Neural crest cell (in vitro differentiated cells): ENCODE results near the gene KCTD6. TPM values are rescaled to one million over a fixed set of nuclear protein-coding genes. Genes with fewer than 3 reads are reported as not detected.

Experiments
- DNase-seq: peaks from one replicate; pipeline ENCODE4 v3.0.0; 2021; ENCODE audit warnings: low read depth, mixed read lengths, low spot score
- H3K27ac Mint-ChIP-seq: one replicate; pipeline ENCODE4 v1.8.0; 2021; ENCODE audit warnings: mild to moderate bottlenecking, mixed read lengths; ENCODE audit not compliant: unreplicated experiment
- H3K27me3 Mint-ChIP-seq: 2 replicates; pipeline ENCODE4 v1.8.0; 2021; ENCODE audit warnings: low read depth, mild to moderate bottlenecking, mixed read lengths
- H3K36me3 Mint-ChIP-seq: 2 replicates; pipeline ENCODE4 v1.8.0; 2021; ENCODE audit warnings: low read depth, mild to moderate bottlenecking, mixed read lengths
- H3K4me1 Mint-ChIP-seq: 2 replicates; pipeline ENCODE4 v1.8.0; 2021; ENCODE audit warnings: mixed read lengths
- H3K4me3 Mint-ChIP-seq: one replicate; pipeline ENCODE4 v1.8.0; 2021; ENCODE audit warnings: mild to moderate bottlenecking, mixed read lengths
- H3K9me3 Mint-ChIP-seq: 2 replicates; pipeline ENCODE4 v1.8.0; 2021; ENCODE audit warnings: mixed read lengths
- total RNA-seq: library from RNA; stranded (reverse); gene quantifications from 2 replicates; pipeline ENCODE4 v1.2.1, GENCODE V29; 2021
- TF ChIP-seq, protein P1 (sequence below): fragments of 200-600 bp; sonication (generic); conservative IDR thresholded peaks from 2 replicates; pipeline ENCODE4 v1.5.0; 2021; ENCODE audit warnings: antibody characterized with exemption, mild to moderate bottlenecking

KCTD6 gene
- total RNA-seq, 1 donor from 2014 or later, result 13.5 TPM

- TF ChIP-seq, protein P1, sequence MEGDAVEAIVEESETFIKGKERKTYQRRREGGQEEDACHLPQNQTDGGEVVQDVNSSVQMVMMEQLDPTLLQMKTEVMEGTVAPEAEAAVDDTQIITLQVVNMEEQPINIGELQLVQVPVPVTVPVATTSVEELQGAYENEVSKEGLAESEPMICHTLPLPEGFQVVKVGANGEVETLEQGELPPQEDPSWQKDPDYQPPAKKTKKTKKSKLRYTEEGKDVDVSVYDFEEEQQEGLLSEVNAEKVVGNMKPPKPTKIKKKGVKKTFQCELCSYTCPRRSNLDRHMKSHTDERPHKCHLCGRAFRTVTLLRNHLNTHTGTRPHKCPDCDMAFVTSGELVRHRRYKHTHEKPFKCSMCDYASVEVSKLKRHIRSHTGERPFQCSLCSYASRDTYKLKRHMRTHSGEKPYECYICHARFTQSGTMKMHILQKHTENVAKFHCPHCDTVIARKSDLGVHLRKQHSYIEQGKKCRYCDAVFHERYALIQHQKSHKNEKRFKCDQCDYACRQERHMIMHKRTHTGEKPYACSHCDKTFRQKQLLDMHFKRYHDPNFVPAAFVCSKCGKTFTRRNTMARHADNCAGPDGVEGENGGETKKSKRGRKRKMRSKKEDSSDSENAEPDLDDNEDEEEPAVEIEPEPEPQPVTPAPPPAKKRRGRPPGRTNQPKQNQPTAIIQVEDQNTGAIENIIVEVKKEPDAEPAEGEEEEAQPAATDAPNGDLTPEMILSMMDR, result no peak
- no peak overlapping the region for H3K4me3 Mint-ChIP-seq
- no peaks in the 10 kb centered on the region for H3K36me3 Mint-ChIP-seq
- DNase-seq, result no peak
- no peak overlapping the region for H3K27ac Mint-ChIP-seq
- H3K27me3 Mint-ChIP-seq, result no peaks in the 10 kb centered on the region
- no peaks in the 10 kb centered on the region for H3K4me1 Mint-ChIP-seq
- no peaks in the 10 kb centered on the region for H3K9me3 Mint-ChIP-seq
Measured at GRCh38 chr3:58508437-58508836, 16.5 kb downstream of the KCTD6 start.

- no peaks in the 10 kb centered on the region for H3K36me3 Mint-ChIP-seq
- DNase-seq, result no peak
- peaks cover 10% of the 10 kb centered on the region for H3K4me1 Mint-ChIP-seq
- no peak overlapping the region for H3K27ac Mint-ChIP-seq
- H3K4me3 Mint-ChIP-seq, result no peak overlapping the region
- no peaks in the 10 kb centered on the region for H3K9me3 Mint-ChIP-seq
- no peaks in the 10 kb centered on the region for H3K27me3 Mint-ChIP-seq
- TF ChIP-seq, protein P1, result no peak
Measured at GRCh38 chr3:58514405-58514804, 22.5 kb downstream of the KCTD6 start.

- DNase-seq, result no peak
- TF ChIP-seq, protein P1, result no peak
- no peaks in the 10 kb centered on the region for H3K27me3 Mint-ChIP-seq
- H3K36me3 Mint-ChIP-seq, result no peaks in the 10 kb centered on the region
- H3K4me3 Mint-ChIP-seq, result no peak overlapping the region
- H3K9me3 Mint-ChIP-seq, result no peaks in the 10 kb centered on the region
- H3K27ac Mint-ChIP-seq, result no peak overlapping the region
- H3K4me1 Mint-ChIP-seq, result peaks cover 20% of the 10 kb centered on the region
Measured at GRCh38 chr3:58518291-58518789, 26.4 kb downstream of the KCTD6 start.

DNA sequence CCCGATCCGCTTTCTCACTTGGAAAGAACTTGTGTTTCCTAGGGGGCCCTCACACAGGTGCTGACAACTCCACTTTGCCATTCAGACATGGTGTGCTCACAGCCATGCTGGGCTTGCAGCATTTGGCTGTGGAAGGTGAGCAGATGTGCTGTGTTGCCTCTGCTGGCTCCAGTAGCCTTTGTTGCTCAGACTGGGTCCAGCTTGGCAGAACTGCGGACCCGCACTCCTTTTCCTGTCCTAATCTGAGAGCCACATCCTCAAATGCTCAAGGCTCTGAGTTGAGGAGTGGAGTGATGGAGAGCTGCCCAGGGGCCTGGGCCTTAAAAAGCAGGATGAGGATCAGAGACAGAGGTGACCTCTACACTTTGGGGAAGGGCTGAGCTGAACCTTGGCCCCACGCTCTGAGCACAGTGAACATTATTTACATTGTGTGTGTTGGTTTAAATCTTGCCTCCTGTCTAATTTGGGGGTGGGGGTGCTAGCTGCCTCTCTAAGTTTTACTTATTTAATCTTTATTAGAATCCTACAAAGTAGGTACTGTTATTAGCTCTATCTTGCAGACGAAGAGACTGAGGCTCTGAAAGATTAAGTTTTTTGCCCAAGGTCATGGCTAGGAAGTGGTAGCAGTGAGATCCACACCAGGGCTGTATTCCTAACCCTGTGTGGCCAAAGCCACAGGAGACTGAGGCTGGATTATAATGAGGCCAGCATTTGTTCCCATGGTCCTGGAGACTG lies 27.9 kb downstream of the KCTD6 start:
- peaks cover 20% of the 10 kb centered on the region for H3K4me1 Mint-ChIP-seq
- TF ChIP-seq, protein P1, result no peak
- H3K4me3 Mint-ChIP-seq, result no peak overlapping the region
- H3K9me3 Mint-ChIP-seq, result no peaks in the 10 kb centered on the region
- no peaks in the 10 kb centered on the region for H3K27me3 Mint-ChIP-seq
- no peak overlapping the region for H3K27ac Mint-ChIP-seq
- DNase-seq, result no peak
- no peaks in the 10 kb centered on the region for H3K36me3 Mint-ChIP-seq

DNA sequence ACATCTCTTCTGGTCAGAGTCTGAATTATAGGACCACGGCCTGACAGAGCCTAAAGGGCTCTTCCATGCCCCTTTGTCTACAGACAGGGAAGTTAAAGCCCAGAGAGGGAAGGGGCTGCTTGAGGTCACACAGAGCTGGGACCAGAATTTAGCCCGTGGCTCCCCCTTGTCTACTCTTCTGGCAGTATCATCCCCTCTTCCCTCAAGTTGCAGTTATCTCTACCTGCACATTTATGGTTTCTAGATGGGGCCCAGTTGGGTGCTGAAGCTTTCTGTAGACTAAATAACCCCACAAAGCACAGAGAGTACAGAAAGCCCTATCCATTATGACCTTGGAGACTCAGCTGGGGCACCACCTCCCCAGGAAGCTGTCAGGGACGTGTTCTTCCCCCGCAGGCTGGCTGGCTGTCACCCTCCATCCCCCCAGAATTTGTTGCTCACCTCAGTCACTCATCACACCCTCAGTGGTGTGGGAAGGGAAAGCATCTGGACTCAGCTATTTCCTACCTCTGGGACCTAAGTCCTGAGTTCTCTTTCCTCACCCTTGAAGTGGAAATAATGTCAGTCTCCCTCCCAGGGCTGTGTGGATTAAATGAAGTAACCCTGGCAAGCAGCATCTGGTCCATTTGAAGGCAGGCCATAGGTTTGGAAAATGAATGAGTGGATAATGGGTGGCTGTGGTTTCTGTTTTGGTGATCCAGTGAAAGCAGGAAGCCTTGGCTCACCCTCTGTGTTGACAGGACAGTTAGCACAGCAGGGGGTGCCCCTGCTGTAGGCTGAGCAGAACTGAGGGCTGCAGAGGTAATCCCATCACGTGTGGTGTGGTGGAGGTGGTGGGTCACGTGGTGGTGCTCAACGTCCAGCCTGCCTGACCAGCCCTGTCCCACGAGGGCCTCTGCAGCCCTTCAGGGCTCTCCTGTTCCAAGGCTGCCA lies 28.8 kb downstream of the KCTD6 start:
- Mint-ChIP-seq H3K27me3 (no peaks in the 10 kb centered on the region), H3K4me3 (no peak overlapping the region), H3K9me3 (no peaks in the 10 kb centered on the region), H3K36me3 (no peaks in the 10 kb centered on the region), H3K4me1 (peaks cover 20% of the 10 kb centered on the region), H3K27ac (no peak overlapping the region)
- TF ChIP-seq, protein P1, result no peak
- no peak for DNase-seq
